Activated CD4-positive, alpha-beta T cell treated with anti-CD3 and anti-CD28 coated beads for 24 hours (primary cell): Measurements from ENCODE around the gene ART1.
A peak's percentile ranks its signal among the peaks of the same experiment; 100 is the strongest.
"Not testable (repeated sequence)": the region's sequence is repeated elsewhere in the genome, so short reads cannot be mapped to it uniquely, and the experiment has no call there.

Source experiments
- DNase-seq, 2 donors: peaks; one replicate each; pipeline ENCODE4 v3.0.0-alpha.2; 2020; ENCODE audit warnings: low read depth in 2 of 2

The ART1 gene

DNA sequence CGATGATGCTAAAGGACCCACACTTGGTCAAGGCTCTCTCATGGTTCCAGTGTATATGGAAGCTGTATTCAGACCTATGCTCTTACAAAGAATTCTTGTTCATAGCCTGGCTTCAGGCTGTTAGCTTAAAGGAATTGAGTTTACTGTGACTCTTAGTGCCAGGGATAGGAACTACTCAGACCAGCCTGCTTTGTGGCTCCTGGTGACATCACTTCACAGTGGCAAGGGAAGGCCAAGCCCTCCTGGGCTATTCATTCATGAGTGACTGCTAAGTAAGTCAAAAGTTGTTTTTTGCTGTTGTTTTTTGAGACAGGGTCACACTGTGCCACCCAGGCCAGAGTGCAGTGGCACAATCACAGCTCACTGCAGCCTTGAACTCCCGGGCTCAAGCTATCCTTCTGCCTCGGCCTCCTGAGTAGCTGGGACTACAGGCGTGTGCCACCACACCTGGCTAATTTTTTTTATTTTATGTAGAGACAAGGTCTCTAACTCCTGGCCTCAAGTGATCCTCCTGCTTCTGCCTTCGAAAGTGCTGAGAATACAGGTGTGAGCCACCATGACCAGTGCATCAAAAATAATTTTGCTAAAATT, 12.8 kb upstream of the ART1 start:
- DNase-seq: no peak

DNA sequence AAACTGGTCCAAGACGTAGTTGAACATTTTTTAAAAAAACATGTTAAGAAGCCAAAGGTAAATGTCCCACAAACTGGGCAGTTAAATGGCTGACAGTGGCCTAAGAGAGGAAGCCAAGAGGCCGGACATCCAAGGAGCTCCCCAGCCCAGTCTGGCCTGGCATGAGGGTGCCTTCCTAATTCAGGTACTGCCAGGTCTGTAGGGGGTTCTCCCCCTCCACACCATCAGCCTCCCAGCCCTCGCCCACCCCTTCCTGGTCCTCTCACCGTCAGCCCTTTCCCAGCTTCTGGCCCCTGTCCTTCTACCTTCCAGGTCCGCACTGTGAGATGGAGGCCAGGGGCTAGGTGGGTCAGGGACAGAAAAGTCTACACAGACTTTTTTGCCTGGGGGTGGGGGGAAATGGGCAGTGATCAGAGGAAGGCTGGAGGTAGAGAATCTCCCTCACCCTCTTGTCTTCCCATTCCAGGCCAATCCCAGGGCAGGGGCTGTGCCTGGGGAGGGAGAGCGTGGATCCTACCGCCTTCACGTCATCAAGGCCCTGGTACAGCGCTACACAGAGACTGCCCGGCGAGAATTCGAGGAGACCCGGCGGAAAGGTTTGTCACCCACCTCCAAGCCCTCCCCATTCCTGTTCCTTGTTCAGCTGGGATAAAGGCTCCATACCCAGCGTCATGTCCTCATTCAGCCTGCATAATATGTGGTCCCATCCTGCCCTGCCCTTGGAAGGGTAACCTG, 9.1 kb upstream of the ART1 start:
- DNase-seq: no peak

DNA sequence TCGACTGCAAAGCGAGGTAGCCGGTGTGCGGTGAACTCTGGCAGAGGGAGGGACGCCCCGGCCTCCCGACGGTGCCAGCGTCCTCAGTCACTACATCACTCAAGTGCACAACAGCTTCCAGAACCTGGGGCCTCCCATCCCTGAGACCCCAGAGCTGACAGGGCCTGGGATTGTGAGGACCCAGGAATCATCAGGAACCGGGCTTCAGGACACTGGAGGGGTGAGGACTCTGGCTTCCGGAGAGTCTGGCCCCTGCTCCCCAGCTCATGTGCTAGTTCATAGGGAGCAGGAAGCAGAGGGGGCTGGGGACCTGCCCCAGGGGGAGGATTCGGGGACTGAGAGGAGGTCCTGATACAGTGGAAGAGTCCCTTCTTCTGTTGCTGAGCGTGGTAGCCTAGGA, 7.7 kb upstream of the ART1 start:
- no peak for DNase-seq

- DNase-seq: no peak
Measured at GRCh38 chr11:3638513-3638912, 6.4 kb upstream of the ART1 start.

- no peak for DNase-seq
Measured at GRCh38 chr11:3639841-3640240, 5.1 kb upstream of the ART1 start.

DNA sequence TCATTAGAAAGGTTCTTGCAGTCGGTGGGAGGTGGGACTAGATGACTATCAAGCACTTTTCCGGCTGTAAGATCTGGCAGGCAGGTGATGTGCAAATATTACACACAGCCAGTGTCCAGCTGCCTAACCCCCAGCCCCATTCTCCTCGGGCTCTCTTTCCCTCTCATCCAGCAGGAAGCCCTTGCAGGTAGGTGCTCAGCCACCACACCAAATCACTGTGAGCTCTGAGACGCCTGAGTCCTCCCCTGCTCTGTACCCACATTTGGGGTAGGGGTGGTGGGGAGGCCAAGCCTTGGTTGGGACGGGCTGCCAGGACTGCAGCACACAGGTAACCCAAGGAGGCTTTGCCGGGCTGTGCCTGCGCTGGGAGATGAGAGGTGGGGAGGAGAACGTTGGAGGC, 3.7 kb upstream of the ART1 start:
- no peak for DNase-seq

- no peak for DNase-seq
Measured at GRCh38 chr11:3641701-3642070, 3.2 kb upstream of the ART1 start, which contains the start of gene ART5. TSS of gene ART5 (minus strand) at chr11:3641992. CDS start at chr11:3641862, 130 bp downstream.

GRCh38 chr11:3642071-3642951, 2.6 kb upstream of the ART1 start:
- peak; percentile 43 to 59 for DNase-seq

DNA sequence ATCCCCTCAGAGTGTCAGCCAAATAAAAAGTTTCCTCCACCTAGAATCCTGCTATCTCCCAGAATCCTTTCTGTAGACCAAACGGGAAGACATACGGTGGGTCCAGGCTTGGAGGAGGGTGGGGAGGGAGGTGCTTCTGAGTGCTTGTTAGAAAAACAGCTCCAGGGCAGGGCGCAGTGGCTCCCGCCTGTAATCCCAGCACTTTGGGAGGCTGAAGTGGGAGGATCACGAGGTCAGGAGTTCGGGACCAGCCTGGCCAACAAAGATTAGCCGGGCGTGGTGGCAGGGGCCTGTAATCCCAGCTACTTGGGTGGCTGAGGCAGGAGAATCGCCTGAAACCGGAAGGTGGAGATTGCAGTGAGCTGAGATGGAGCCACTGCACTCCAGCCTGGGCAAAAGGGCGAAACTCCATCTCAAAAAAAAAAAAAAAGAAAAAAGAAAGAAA, 1.8 kb upstream of the ART1 start:
- DNase-seq: not testable (repeated sequence)

GRCh38 chr11:3645552-3645951, 624 bp downstream of the ART1 start:
- no peak for DNase-seq

- not testable (repeated sequence) for DNase-seq
Measured at GRCh38 chr11:3648843-3649242, 3.9 kb downstream of the ART1 start.

- DNase-seq: not testable (repeated sequence)
Measured at GRCh38 chr11:3649374-3649773, 4.4 kb downstream of the ART1 start.

DNA sequence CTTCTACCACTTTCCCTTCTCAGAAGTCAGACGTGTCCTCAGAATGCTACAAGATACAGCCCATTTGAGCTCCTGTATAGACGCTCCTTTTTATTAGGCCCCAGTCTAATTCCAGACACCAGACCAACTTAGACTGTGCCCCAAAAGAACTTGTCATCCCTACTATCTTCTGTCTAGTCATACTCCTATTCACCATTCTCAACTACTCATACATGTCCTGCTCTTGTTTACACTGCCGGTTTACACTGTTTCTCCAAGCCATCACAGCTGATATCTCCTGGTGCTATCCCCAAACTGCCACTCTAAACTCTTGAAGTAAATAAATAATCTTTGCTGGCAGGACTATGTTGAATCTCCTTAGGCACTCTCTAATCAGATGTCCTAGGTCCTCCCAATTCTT, 7.6 kb downstream of the ART1 start:
- not testable (repeated sequence) for DNase-seq

GRCh38 chr11:3655547-3655946, 10.6 kb downstream of the ART1 start:
- no peak for DNase-seq

GRCh38 chr11:3657331-3657730, 12.4 kb downstream of the ART1 start:
- DNase-seq: not testable (repeated sequence)

DNA sequence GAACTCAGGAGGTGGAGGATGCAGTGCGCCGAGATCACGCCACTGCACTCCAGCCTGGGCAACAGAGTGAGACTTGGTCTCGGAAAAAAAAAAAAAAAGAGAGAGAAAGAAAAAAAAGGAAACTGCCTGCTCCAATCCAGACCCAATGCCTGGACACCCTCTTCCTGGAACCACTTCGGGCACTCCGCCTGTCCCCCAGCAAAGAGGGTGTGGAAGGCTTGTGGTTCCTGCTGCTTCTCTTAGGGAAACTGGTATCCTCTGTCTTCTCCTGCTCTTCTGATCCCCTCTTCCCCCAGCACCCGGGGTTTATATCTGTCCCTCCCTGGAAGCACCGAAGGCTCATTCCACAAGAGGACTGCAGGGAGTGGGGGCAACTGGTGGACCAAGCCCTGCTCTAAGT, 13.3 kb downstream of the ART1 start:
- DNase-seq: no peak

- DNase-seq: no peak
Measured at GRCh38 chr11:3659595-3660515, 14.9 kb downstream of the ART1 start.

- DNase-seq: no peak
Measured at GRCh38 chr11:3660960-3661359, 16.0 kb downstream of the ART1 start.

DNA sequence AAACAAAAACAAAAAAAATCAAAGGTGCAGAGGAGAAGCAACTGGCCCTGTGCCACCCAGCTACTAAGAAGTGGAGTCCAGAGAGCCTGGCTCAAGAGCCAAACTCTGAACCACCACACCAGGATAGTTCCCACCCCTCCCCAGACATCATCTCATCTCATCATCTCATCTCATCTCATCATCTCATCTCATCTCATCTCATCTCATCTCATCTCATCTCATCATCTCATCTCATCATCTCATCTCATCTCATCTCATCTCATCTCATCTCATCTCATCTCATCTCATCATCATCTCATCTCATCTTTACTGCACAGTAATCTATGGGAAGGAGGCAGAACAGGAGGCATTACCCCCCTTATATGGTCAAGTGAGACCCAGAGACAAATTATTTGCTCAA, 17.9 kb downstream of the ART1 start:
- DNase-seq: no peak

DNA sequence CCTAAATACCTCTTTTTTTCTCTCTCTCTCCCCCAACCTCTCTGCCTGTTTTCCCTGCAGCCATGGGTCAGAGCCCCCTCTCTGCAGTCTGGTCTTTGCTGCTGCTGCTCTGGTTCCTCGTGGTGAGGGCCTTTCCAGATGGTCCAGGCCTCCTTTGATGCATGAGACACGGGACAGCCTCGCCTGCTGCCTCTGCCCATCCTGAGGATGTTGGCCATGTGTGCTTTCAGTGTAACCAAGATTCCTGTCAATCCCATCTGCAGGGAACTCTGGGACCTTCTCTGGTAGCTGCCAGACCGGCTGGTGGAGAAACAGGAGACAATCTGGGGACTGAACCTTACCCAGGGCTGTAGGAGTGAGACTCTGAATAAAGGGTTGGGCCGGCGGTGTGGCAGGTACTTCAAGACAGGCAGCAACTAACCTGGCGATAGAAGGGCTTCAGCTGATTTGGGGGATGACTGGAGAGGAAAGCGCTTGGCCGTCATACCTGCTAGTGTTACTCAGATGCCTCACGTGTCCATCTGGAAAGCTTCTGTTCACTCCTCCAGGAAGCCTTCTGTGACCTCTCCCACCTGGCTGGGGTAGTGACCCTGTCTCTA, 19.2 kb downstream of the ART1 start:
- no peak for DNase-seq
